ENCODE measurements around the gene MBD6.

Gene MBD6

DNA sequence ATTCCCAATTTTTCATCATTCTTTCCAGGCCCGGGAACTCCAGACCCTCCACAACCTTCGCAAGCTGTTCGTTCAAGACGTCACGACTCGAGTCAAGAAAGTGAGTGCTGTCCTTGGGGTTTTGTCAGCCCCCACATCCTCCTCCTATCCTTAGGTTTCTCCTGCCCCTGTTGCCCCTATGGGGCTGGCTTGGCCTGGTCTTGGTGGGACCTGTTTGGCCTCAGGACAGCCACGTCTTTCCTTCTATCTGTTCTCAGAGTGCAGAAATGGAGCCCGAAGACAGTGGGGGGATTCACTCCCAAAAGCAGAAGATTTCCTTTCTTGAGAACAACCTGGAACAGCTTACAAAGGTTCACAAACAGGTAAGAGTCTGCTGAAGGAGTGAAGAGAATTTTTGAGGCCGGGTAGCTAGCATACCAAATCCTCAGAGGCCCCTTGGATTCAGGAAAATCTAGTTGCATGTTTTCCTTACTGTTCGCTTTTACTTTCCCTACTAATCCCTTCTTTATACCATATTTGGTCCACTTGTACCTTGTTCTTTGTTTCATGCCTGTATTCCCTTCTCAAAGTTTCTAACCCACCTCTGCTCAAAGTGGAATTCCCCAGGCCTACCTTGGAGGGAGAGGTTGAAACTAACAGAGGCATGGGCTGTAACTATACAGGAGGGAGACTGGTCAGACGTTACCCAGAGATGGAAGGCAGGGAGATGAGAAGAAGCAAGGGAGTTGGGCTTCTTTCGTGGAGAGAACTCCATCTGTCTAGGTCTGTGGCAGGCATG is 55.5 kb downstream of the MBD6 start:
- no peak for DNase-seq (ENCODE audit: low read depth in 2 of 2)

DNA sequence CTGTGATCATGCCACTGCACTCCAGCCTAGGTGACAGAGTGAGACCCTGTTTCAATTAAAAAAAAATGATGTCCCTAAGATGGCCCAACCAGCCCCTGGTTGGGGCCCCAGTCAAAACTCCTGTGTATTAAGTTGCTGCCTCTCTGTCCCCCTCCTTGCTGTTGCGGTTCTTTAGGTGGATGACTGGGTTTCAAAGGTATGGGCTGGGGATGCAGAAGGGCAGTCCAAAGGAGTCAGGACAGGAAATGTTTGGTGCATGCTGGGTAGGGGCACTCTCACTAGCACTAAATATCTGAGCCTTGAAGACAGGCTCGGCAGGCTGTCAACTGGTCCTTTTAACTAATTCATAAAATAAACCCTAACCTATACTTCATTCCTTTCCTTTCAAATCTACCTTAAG is 56.4 kb downstream of the MBD6 start:
- DNase-seq (ENCODE audit: low read depth in 2 of 2): no peak
